OCI-LY1 (cell line): ENCODE measurements around the gene GTF2H2C_2.
"Not testable (repeated sequence)": the region's sequence is repeated elsewhere in the genome, so short reads cannot be mapped to it uniquely, and the experiment has no call there.

Source experiments
- EZH2 ChIP-seq: fragments of 200-600 bp; sonication (generic), shearing (Covaris generic); IDR thresholded peaks from 2 replicates; pipeline ENCODE4 v1.8.0; 2017; ENCODE audit warnings: borderline replicate concordance, mixed run types, mild to moderate bottlenecking, antibody characterized with exemption, low read length, moderate library complexity, mixed read lengths
- TF ChIP-seq, protein P1 (sequence below): fragments of 200-600 bp; sonication (generic), shearing (Covaris generic); IDR thresholded peaks from 2 replicates; pipeline ENCODE4 v1.5.1; 2017; ENCODE audit warnings: mild to moderate bottlenecking, antibody characterized with exemption, low read length, moderate library complexity, mixed read lengths

DNA sequence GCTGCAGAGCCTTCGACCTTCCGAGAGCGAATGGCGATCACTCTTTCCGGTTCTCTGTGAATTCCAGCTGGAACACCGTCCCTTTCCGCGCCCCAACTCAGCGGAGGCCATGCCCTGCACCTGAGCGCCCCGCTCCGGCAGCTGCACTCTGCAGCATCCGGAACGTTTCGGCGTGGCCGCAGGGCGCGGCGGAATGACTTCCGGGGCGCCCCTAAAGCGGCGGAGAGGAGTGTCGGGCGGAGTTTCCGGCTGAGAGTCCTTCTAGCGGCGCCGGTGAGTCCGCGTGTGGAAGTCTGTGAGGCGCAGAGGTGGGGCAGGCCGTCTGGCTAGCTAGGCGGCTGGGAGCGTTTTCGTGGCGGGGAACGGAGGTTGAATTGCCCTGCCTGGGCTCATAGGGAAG lies at the start of gene GTF2H2C_2:
- TF ChIP-seq, protein P1, sequence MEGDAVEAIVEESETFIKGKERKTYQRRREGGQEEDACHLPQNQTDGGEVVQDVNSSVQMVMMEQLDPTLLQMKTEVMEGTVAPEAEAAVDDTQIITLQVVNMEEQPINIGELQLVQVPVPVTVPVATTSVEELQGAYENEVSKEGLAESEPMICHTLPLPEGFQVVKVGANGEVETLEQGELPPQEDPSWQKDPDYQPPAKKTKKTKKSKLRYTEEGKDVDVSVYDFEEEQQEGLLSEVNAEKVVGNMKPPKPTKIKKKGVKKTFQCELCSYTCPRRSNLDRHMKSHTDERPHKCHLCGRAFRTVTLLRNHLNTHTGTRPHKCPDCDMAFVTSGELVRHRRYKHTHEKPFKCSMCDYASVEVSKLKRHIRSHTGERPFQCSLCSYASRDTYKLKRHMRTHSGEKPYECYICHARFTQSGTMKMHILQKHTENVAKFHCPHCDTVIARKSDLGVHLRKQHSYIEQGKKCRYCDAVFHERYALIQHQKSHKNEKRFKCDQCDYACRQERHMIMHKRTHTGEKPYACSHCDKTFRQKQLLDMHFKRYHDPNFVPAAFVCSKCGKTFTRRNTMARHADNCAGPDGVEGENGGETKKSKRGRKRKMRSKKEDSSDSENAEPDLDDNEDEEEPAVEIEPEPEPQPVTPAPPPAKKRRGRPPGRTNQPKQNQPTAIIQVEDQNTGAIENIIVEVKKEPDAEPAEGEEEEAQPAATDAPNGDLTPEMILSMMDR = not testable (repeated sequence)
- TF ChIP-seq EZH2 = not testable (repeated sequence)
